Esophagus squamous epithelium (tissue), 5 donors: Measurements from ENCODE around the gene IMMP2L. TPM values are rescaled to one million over a fixed set of nuclear protein-coding genes. Genes with fewer than 3 reads are reported as not detected.

Source experiments
- DNase-seq: peaks from one replicate; lab custom pipeline; 2025; lab: John Stamatoyannopoulos, UW
- H3K27ac ChIP-seq, 4 donors: fragments of 200-600 bp; sonication (generic); one replicate each; pipeline ENCODE4 v1.5.1; 2016 to 2019; ENCODE audit warnings: mild to moderate bottlenecking in 1 of 4
- H3K27me3 ChIP-seq, 4 donors: fragments of 200-600 bp; sonication (generic); 1 replicate in 3 of 4; 2 replicates in 1 of 4; pipeline versions ENCODE4 v1.5.1 to v1.6.0; 2017 to 2021; ENCODE audit warnings: antibody characterized with exemption in 1 of 4
- H3K36me3 ChIP-seq, 3 donors: fragments of 200-600 bp; sonication (generic); one replicate each; pipeline ENCODE4 v1.5.1; 2016 to 2019
- H3K4me1 ChIP-seq, 3 donors: fragments of 200-600 bp; sonication (generic); one replicate each; pipeline ENCODE4 v1.5.1; 2017 to 2019
- H3K4me3 ChIP-seq, 4 donors: fragments of 200-600 bp; sonication (generic); 1 replicate in 3 of 4; 2 replicates in 1 of 4; pipeline ENCODE4 v1.5.1; 2016 to 2019; ENCODE audit warnings: mild to moderate bottlenecking in 2 of 4, moderate library complexity in 1 of 4
- H3K9me3 ChIP-seq, 3 donors: fragments of 200-600 bp; sonication (generic); one replicate each; pipeline ENCODE4 v1.5.1; 2016 to 2019
- POLR2A ChIP-seq, 4 donors: fragments of 450-650 bp; IDR thresholded peaks; one replicate each; pipeline ENCODE4 v1.6.1; 2017; ENCODE audit warnings: antibody characterized with exemption in 4 of 4, mild to moderate bottlenecking in 4 of 4, moderate library complexity in 3 of 4
- WGBS, 2 donors: methylation state at CpG; one replicate each; pipeline ENCODE4 v1.1.5; 2018; 5-methylcytosine and 5-hydroxymethylcytosine counted together
- intact Hi-C: fragments of 100-400 bp; cut with DNase I; formaldehyde crosslinking; loops from one replicate; pipeline ENCODE4 v1.15.0; 2022
- total RNA-seq, 4 donors: library from RNA; depleted of rRNA; stranded (reverse); fragments of >200 nt; gene quantifications; one replicate each; pipeline ENCODE4 v1.1.0, GENCODE V29; 2016
- TF ChIP-seq, protein P1 (sequence below), 6 experiments: fragments of 450-650 bp in 4 of 6; fragments of 200-600 bp in 2 of 6; sonication (generic) in 2 of 6; IDR thresholded peaks; one replicate each; pipeline ENCODE4 v1.5.1; 2016 to 2019; ENCODE audit warnings: antibody characterized with exemption in 6 of 6, mild to moderate bottlenecking in 4 of 6, moderate library complexity in 4 of 6
- donor health status: DM: yes; HTN: yes; CAD: no.

The IMMP2L gene
- total RNA-seq, 4 donors from 2014 or later: 1.6 to 21.7 (median 5.4) TPM

DNA sequence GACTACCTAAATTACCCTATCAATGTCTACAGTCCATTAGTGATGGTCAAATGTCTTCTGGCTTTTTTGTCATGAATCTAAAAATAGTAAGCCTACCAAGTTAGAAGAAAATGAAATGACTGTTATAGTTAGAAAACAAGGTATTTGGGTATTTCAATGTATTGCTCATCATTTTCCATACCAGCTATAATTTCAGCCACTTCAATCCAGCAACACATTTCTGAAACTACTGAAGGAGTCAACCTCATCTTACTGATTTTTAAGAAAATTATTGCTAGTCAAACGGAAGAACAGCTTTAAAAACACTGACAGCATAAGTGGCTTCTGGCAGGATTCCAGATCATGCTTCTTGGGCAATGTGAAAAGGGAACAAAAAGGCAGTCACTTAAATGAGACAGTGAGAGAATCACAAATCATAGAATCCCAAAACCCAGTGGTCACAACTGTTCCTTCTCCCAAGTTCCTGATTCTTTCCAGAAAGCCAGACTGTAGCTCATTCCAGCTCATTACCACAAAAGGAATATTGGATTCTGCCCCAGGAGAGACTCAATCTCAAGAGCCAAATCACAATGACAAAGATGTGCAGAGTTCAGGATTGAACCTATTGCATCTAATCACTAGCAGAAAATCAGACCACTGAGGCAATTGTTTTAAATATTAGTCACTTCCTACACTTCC lies 532.6 kb downstream of the IMMP2L start:
- no peak overlapping the region for H3K27ac ChIP-seq
- no peaks in the 10 kb centered on the region for H3K27me3 ChIP-seq
- no peaks in the 10 kb centered on the region for H3K36me3 ChIP-seq
- WGBS, 2 donors: 0 to 35% methylated on average over 1 of the region's 1 CpG
- peaks cover 0 to 8% (median 0%) of the 10 kb centered on the region in 3 donors for H3K4me1 ChIP-seq
- H3K4me3 ChIP-seq: no peak overlapping the region
- H3K9me3 ChIP-seq: no peaks in the 10 kb centered on the region
- no peak for DNase-seq
- TF ChIP-seq POLR2A (IDR thresholded peaks at IDR 0.05): no peak
- TF ChIP-seq, protein P1, sequence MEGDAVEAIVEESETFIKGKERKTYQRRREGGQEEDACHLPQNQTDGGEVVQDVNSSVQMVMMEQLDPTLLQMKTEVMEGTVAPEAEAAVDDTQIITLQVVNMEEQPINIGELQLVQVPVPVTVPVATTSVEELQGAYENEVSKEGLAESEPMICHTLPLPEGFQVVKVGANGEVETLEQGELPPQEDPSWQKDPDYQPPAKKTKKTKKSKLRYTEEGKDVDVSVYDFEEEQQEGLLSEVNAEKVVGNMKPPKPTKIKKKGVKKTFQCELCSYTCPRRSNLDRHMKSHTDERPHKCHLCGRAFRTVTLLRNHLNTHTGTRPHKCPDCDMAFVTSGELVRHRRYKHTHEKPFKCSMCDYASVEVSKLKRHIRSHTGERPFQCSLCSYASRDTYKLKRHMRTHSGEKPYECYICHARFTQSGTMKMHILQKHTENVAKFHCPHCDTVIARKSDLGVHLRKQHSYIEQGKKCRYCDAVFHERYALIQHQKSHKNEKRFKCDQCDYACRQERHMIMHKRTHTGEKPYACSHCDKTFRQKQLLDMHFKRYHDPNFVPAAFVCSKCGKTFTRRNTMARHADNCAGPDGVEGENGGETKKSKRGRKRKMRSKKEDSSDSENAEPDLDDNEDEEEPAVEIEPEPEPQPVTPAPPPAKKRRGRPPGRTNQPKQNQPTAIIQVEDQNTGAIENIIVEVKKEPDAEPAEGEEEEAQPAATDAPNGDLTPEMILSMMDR (IDR thresholded peaks at IDR 0.05): no peak
- intact Hi-C loops: no loop called here

DNA sequence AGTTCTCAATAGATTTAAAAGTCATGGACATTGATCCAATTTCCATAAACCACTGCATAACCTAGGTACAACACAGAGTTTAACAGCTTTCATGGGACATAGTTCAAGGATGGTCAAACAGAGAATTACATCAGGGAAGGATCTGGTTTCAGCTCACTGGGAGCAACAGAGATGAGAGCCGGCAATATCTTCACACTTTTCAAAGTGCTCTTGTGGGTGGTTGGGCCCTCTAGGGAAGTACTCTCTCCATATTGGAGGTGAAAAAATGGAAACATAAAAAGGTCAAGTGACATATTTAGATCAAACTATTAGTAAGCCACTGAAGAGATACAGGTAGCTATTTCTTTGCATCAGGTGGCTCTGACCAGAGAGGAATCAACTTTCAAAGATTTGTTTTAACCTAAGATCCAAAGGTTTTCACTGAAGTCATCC lies 533.1 kb downstream of the IMMP2L start:
- intact Hi-C loops: no loop called here
- Histone ChIP-seq H3K36me3 (no peaks in the 10 kb centered on the region), H3K4me3 (no peak overlapping the region), H3K4me1 (peaks cover 0 to 8% (median 0%) of the 10 kb centered on the region in 3 donors), H3K27ac (no peak overlapping the region), H3K27me3 (no peaks in the 10 kb centered on the region), H3K9me3 (no peaks in the 10 kb centered on the region)
- no peak for DNase-seq
- TF ChIP-seq POLR2A (IDR thresholded peaks at IDR 0.05): no peak
- TF ChIP-seq, protein P1 (IDR thresholded peaks at IDR 0.05): no peak
- WGBS, 2 donors: 94 to 100% methylated on average over 1 of the region's 1 CpG

DNA sequence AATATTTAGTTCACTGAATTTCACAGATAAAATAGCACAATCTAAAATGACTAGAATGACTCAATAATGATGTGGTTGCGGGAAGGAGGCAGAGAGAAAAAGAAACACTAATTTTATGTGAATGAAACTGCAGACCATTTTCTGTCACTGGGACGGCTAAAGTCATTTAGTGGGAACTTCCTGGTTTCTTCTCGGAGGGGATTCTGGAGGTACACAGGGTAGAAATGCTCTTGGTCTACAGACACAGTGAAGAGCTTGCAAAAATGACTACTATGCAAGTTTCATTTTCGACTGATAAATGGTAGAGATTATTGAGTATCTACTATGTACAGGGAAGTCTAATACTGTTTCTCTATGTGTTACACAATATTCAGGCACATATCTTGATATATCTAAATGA lies 534.9 kb downstream of the IMMP2L start:
- Histone ChIP-seq H3K4me3 (no peak overlapping the region), H3K4me1 (peaks cover 0 to 8% (median 0%) of the 10 kb centered on the region in 3 donors), H3K9me3 (no peaks in the 10 kb centered on the region), H3K27ac (no peak overlapping the region), H3K27me3 (no peaks in the 10 kb centered on the region), H3K36me3 (no peaks in the 10 kb centered on the region)
- intact Hi-C loops: no loop called here
- WGBS, 2 donors: 75 to 81% methylated on average over 4 of the region's 4 CpGs
- no peak for DNase-seq
- TF ChIP-seq POLR2A (IDR thresholded peaks at IDR 0.05): no peak
- TF ChIP-seq, protein P1 (IDR thresholded peaks at IDR 0.05): no peak

DNA sequence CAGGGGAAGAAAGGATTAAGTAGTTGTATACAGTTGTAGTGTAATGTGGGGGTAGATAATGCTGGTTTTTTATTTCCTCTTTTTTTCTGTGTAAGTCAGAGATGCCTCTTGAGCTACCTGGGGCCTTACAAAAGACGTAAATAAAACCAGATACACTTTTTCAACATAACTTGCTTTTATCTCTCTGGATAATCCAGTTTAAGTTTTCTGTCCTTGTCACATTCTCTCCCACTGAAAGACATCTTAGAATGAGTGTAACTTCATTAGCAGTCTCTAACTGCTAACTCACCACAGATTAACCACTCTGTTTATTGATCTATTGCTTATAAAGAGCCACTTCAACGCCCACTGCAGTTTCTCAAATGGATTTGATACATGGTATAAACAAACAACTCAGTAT lies 535.5 kb downstream of the IMMP2L start:
- Histone ChIP-seq H3K9me3 (no peaks in the 10 kb centered on the region), H3K27me3 (no peaks in the 10 kb centered on the region), H3K36me3 (no peaks in the 10 kb centered on the region), H3K27ac (no peak overlapping the region), H3K4me3 (no peak overlapping the region), H3K4me1 (peaks cover 0 to 8% (median 0%) of the 10 kb centered on the region in 3 donors)
- intact Hi-C loops: no loop called here
- 79% methylated on average over 2 of the region's 2 CpGs for WGBS, 2 donors
- TF ChIP-seq, protein P1 (IDR thresholded peaks at IDR 0.05): no peak
- no peak for TF ChIP-seq POLR2A (IDR thresholded peaks at IDR 0.05)
- DNase-seq: no peak

DNA sequence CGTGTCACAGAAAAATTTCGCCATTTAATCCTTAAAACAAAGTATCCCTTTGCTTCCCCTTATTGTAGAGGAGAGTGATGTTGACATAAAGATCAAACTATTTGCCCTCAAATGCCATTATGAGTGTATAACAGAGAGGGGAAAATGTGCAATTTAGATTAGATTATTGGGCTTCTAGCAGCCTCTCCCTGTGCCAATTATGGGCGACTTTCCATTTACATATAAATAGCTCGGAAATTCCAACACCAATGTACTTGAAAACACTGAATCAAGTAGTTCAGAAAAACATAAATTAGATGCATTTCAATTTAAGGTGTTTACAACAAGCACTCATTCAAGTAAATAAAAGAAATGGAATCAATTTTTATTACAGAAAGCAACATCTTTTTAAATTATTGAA lies 535.9 kb downstream of the IMMP2L start:
- H3K27ac ChIP-seq: no peak overlapping the region
- H3K9me3 ChIP-seq: no peaks in the 10 kb centered on the region
- no peaks in the 10 kb centered on the region for H3K36me3 ChIP-seq
- 91 to 95% methylated on average over 4 of the region's 4 CpGs for WGBS, 2 donors
- intact Hi-C loops: no loop called here
- H3K4me3 ChIP-seq: no peak overlapping the region
- TF ChIP-seq, protein P1 (IDR thresholded peaks at IDR 0.05): no peak
- TF ChIP-seq POLR2A (IDR thresholded peaks at IDR 0.05): no peak
- peaks cover 0 to 8% (median 0%) of the 10 kb centered on the region in 3 donors for H3K4me1 ChIP-seq
- H3K27me3 ChIP-seq: no peaks in the 10 kb centered on the region
- no peak for DNase-seq
